Measurements from ENCODE around the gene UBE2O. TPM values are rescaled to one million over a fixed set of nuclear protein-coding genes. Genes with fewer than 3 reads are reported as not detected.

Gene UBE2O
- total RNA-seq, 3 donors from 2014 or later (not counting 1 experiment from before 2014, with no cell fraction given) = 34.9 to 40.2 (median 37.7) TPM

DNA sequence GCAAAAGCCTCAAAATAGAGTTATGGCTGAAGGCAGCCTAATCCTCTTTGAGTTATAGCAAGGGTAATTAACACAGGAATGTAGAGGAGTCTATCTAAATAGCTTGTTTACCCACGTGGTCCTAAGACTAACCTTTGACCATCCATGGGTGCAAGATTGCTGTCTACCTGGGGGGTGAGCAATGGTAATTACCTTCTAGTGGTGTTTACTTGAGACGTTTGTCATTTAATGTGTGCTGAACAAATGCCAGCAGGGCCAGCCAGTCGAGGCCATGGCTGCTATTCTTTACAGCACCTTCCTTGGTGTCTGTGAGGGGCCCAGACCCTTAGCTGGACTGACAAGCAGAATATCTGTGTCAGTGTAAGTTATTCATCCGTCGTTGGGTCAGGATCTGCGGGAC is 85.3 kb downstream of the UBE2O start:
- Histone ChIP-seq H3K27ac (ENCODE audit: low read length) (no peak overlapping the region), H3K4me1 (ENCODE audit: control insufficient read depth, insufficient read depth, low read length) (no peaks in the 10 kb centered on the region), H3K9me3 (ENCODE audit: control insufficient read depth, insufficient read depth, low read length) (no peaks in the 10 kb centered on the region), H3K27me3 (ENCODE audit: control insufficient read depth, insufficient read depth, low read length) (no peaks in the 10 kb centered on the region), H3K4me3 (ENCODE audit: low read length) (no peak overlapping the region), H3K36me3 (ENCODE audit: control insufficient read depth, insufficient read depth, low read length) (no peaks in the 10 kb centered on the region)
- WGBS (ENCODE audit: insufficient coverage) = 87% methylated on average over 6 of the region's 6 CpGs
- Mint-ChIP-seq H3K27ac (no peak overlapping the region), H3K27me3 (ENCODE audit: low read depth in 2 of 2) (no peaks in the 10 kb centered on the region), H3K9me3 (no peaks in the 10 kb centered on the region), H3K36me3 (no peaks in the 10 kb centered on the region), H3K4me1 (no peaks in the 10 kb centered on the region), H3K4me3 (no peak overlapping the region)
- intact Hi-C loops (cut with micrococcal nuclease) = no loop called here
- TF ChIP-seq, protein P1, sequence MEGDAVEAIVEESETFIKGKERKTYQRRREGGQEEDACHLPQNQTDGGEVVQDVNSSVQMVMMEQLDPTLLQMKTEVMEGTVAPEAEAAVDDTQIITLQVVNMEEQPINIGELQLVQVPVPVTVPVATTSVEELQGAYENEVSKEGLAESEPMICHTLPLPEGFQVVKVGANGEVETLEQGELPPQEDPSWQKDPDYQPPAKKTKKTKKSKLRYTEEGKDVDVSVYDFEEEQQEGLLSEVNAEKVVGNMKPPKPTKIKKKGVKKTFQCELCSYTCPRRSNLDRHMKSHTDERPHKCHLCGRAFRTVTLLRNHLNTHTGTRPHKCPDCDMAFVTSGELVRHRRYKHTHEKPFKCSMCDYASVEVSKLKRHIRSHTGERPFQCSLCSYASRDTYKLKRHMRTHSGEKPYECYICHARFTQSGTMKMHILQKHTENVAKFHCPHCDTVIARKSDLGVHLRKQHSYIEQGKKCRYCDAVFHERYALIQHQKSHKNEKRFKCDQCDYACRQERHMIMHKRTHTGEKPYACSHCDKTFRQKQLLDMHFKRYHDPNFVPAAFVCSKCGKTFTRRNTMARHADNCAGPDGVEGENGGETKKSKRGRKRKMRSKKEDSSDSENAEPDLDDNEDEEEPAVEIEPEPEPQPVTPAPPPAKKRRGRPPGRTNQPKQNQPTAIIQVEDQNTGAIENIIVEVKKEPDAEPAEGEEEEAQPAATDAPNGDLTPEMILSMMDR (IDR thresholded peaks at IDR 0.05) = no peak
- no peak for DNase-seq
- no peak for ATAC-seq

DNA sequence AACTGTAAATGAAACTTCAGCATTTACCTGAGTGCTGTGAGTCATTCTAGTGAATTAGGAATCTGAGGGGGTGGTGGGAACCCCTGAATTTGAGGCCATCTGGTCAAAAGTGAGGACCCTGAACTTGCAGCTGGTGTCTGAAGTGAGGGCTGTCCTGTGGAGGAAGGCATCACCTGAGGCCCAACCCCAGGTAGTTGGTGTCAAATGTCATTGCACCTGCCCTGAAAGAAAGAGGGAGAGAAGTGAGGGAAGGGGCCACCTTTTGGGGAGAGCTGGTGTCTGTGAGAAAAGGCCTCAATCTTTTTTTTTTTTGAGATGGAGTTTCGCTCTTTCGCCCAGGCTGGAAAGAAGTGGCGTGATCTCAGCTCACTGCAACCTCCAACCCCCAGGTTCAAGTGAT is 86.7 kb downstream of the UBE2O start:
- H3K9me3 ChIP-seq (ENCODE audit: control insufficient read depth, insufficient read depth, low read length) = no peaks in the 10 kb centered on the region
- no peak overlapping the region for H3K4me3 ChIP-seq (ENCODE audit: low read length)
- no peaks in the 10 kb centered on the region for H3K27me3 ChIP-seq (ENCODE audit: control insufficient read depth, insufficient read depth, low read length)
- intact Hi-C loops (cut with micrococcal nuclease) = no loop called here
- H3K9me3 Mint-ChIP-seq = no peaks in the 10 kb centered on the region
- DNase-seq (no peak), ATAC-seq (no peak)
- no peaks in the 10 kb centered on the region for H3K36me3 ChIP-seq (ENCODE audit: control insufficient read depth, insufficient read depth, low read length)
- H3K27ac Mint-ChIP-seq = no peak overlapping the region
- no peak overlapping the region for H3K4me3 Mint-ChIP-seq
- H3K4me1 Mint-ChIP-seq = no peaks in the 10 kb centered on the region
- no peaks in the 10 kb centered on the region for H3K36me3 Mint-ChIP-seq
- WGBS (ENCODE audit: insufficient coverage) = 100% methylated on average over 3 of the region's 3 CpGs
- TF ChIP-seq, protein P1 (IDR thresholded peaks at IDR 0.05) = no peak
- H3K27ac ChIP-seq (ENCODE audit: low read length) = no peak overlapping the region
- H3K4me1 ChIP-seq (ENCODE audit: control insufficient read depth, insufficient read depth, low read length) = no peaks in the 10 kb centered on the region
- peaks cover 4 to 10% of the 10 kb centered on the region in 2 donors for H3K27me3 Mint-ChIP-seq (ENCODE audit: low read depth in 2 of 2)

DNA sequence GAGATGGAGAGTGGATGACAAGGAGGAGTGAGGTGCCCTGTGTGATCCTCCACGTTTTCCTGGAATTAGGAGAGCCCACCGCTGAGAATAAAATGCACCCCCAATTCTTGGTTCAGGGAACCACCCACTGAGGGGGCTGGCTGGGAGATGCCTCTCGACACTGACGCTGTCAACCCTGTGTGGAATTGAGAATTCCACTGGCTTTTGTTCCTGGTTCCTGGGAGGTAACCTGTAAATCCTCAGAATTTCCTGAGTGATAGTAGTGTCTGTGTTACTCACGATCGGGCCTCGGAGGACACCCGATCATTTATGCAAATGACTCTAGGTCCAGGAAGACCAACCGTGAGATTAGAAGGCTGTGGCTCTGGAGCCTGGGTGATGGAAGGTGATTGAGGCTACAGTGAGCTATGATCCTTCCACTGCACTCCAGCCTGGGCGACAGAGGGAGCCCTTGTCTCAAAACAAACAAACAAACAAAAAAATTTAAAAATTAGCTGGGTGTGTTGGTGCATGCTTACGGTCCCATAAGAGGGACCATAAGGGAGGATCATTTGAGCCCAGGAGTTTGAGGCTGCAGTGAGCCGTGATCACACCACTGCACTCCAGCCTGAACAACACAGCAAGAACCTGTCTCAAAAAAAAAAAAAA is 87.6 kb downstream of the UBE2O start:
- no peaks in the 10 kb centered on the region for H3K36me3 ChIP-seq (ENCODE audit: control insufficient read depth, insufficient read depth, low read length)
- H3K27ac Mint-ChIP-seq = no peak overlapping the region
- no peak overlapping the region for H3K4me3 Mint-ChIP-seq
- peaks cover 4 to 10% of the 10 kb centered on the region in 2 donors for H3K27me3 Mint-ChIP-seq (ENCODE audit: low read depth in 2 of 2)
- intact Hi-C loops (cut with micrococcal nuclease) = no loop called here
- ATAC-seq (no peak), DNase-seq (no peak)
- no peak overlapping the region for H3K27ac ChIP-seq (ENCODE audit: low read length)
- H3K4me3 ChIP-seq (ENCODE audit: low read length) = no peak overlapping the region
- WGBS (ENCODE audit: insufficient coverage) = 69% methylated on average over 11 of the region's 12 CpGs
- H3K4me1 ChIP-seq (ENCODE audit: control insufficient read depth, insufficient read depth, low read length) = no peaks in the 10 kb centered on the region
- H3K27me3 ChIP-seq (ENCODE audit: control insufficient read depth, insufficient read depth, low read length) = no peaks in the 10 kb centered on the region
- H3K9me3 Mint-ChIP-seq = no peaks in the 10 kb centered on the region
- H3K9me3 ChIP-seq (ENCODE audit: control insufficient read depth, insufficient read depth, low read length) = no peaks in the 10 kb centered on the region
- no peaks in the 10 kb centered on the region for H3K4me1 Mint-ChIP-seq
- TF ChIP-seq, protein P1 (IDR thresholded peaks at IDR 0.05) = no peak
- H3K36me3 Mint-ChIP-seq = no peaks in the 10 kb centered on the region

Data from natural killer cell (primary cell).